GM13977 (cell line): Measurements from ENCODE around the gene MRPL28.
"Not testable (repeated sequence)": the region's sequence is repeated elsewhere in the genome, so short reads cannot be mapped to it uniquely, and the experiment has no call there.

ENCODE experiments used
- DNase-seq: peaks from one replicate; pipeline ENCODE4 v3.0.0; 2012; ENCODE audit warnings: low spot score
- CTCF ChIP-seq: IDR thresholded peaks from 2 replicates; pipeline ENCODE4 v1.5.1; 2012; ENCODE audit warnings: mild to moderate bottlenecking, control low read depth; ENCODE audit not compliant: insufficient read depth; ENCODE audit errors: extremely low read depth, missing control alignments
- in situ Hi-C: fragments of 300-500 bp; cut with MboI; formaldehyde crosslinking; loops from one replicate; pipeline ENCODE4 v1.12.0; 2022; ENCODE audit warnings: low sequenced_read_pairs, low pct_unique_long_range_greater_than_20kb, mixed read lengths, inconsistent platforms; ENCODE audit not compliant: unreplicated experiment

The MRPL28 gene

GRCh38 chr16:381012-381788 lies 10.9 kb upstream of the MRPL28 start:
- no peak for TF ChIP-seq CTCF
- in situ Hi-C loops: no loop called here
- DNase-seq: peak; percentile 59

- no peak for TF ChIP-seq CTCF
- in situ Hi-C loops: no loop called here
- DNase-seq: no peak
Observed at GRCh38 chr16:380762-381011, 10.3 kb upstream of the MRPL28 start.

DNA sequence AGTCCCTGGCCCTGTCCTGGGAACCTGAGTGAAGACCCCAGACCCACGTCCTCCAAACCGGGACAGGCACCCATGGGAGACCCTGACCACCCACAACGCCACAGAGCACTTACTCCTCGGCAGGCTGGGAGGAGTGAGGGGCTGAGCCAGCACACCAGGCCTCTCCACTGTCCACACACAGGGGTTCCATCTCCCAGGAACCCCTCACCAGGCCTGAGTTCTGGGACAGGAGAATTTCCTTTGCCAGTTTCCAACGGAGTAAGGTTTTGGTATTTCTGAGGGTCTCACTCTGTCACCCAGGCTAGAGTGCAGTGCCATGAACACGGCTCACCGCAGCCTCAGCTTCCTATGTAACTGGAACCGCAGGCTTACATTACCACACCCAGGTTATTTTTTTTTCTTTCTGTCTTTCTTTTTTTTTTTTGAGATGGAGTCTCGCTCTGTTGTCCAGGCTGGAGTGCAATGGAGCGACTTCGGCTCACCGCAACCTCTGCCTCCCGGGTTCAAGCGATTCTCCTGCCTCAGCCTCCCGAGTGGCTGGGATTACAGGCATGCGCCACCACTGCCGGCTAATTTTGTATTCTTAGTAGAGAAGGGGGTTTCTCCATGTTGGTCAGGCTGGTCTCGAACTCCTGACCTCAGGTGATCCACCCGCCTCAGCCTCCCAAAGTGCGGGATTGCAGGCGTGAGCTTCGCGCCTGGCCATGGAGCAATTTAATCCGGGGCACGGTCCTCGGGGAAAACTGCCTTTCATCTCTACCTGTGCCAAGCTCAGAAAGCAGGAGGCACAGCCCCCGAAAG lies 9.8 kb upstream of the MRPL28 start:
- no peak for TF ChIP-seq CTCF
- in situ Hi-C loops: no loop called here
- no peak for DNase-seq

- no peak for DNase-seq
- TF ChIP-seq CTCF: no peak
- in situ Hi-C loops: no loop called here
Observed at GRCh38 chr16:379183-379960, 9.0 kb upstream of the MRPL28 start.

DNA sequence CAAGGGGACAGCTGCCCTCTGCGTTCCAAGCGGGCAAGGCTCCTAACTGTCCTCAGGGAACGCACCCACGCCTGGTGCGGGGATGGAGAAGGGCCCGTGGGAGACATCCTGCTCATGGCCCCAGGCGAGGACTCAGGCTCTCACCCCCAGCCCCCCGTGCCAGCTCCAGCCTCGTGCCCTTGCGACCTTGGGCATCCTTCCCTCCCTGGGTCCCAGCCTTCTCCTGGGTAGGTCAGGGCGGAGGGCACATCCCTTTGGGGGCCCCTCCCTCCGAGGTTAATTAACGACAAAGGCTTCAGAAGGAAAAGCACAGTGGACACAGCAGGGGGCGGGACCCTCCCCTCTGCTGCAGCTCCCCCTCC lies 8.5 kb upstream of the MRPL28 start:
- no peak for DNase-seq
- no peak for TF ChIP-seq CTCF
- in situ Hi-C loops: no loop called here

- in situ Hi-C loops: not testable (repeated sequence)
Observed at GRCh38 chr16:378113-378820, 7.9 kb upstream of the MRPL28 start.

More at GRCh38 chr16:378113-378820, 7.9 kb upstream of the MRPL28 start:
- DNase-seq: not testable (repeated sequence)
